Pancreas (tissue), 10 donors: ENCODE measurements around the gene MOCS3. TPM values are rescaled to one million over a fixed set of nuclear protein-coding genes. Genes with fewer than 3 reads are reported as not detected.

ENCODE experiments used
- ATAC-seq, 4 donors: fragments of 200-7000 bp; cut with Tn5 transposase; one replicate each; pipeline versions ENCODE4 v1.8.0 to v1.9.1; 2020; ENCODE audit warnings: mild to moderate bottlenecking in 4 of 4, moderate library complexity in 4 of 4
- DNase-seq, 6 donors: peaks; one replicate each; pipeline ENCODE4 v3.0.0-alpha.2; 2020
- FAIRE-seq: peaks from 2 replicates; lab custom pipeline; 2012; peaks lifted over from hg19 to GRCh38; lab: Jason Lieb, UNC
- H3K27ac ChIP-seq, 4 donors: fragments of 200-600 bp; sonication (generic); 1 replicate in 3 of 4; 2 replicates in 1 of 4; pipeline versions ENCODE4 v1.5.0 to v1.8.0; 2020
- H3K27me3 ChIP-seq, 4 donors: fragments of 200-600 bp; one replicate each; pipeline ENCODE4 v1.8.0; 2021
- H3K36me3 ChIP-seq, 3 donors: fragments of 200-600 bp; sonication (generic) in 1 of 3; one replicate each; pipeline versions ENCODE4 v1.5.0 to v1.8.0; 2020 to 2021
- H3K4me1 ChIP-seq, 3 donors: fragments of 200-600 bp; one replicate each; pipeline ENCODE4 v1.8.0; 2021
- H3K4me3 ChIP-seq, 4 donors: fragments of 200-600 bp; sonication (generic) in 2 of 4; one replicate each; pipeline versions ENCODE4 v1.5.0 to v1.8.0; 2020 to 2021
- H3K9me3 ChIP-seq, 4 donors: fragments of 200-600 bp; one replicate each; pipeline ENCODE4 v1.8.0; 2021
- CTCF ChIP-seq, 4 donors: fragments of 200-600 bp; sonication (generic) in 3 of 4; IDR thresholded peaks; one replicate each; pipeline versions ENCODE4 v1.5.0 to v1.8.0; 2021; ENCODE audit warnings: antibody characterized with exemption in 4 of 4
- WGBS, 2 donors: extraction: QIAGEN DNeasy Blood & Tissue Kit; methylation state at CpG; one replicate each; pipeline ENCODE4 v1.1.7; 2013; 5-methylcytosine and 5-hydroxymethylcytosine counted together
- intact Hi-C, 3 donors: fragments of 100-400 bp; cut with DNase I; formaldehyde crosslinking; loops; one replicate each; pipeline versions ENCODE4 v1.11.1 to v1.14.2; 2022
- polyA plus RNA-seq, 2 donors: library from polyadenylated mRNA; stranded (reverse); fragments of 200-250 nt; gene quantifications; one replicate each; pipeline ENCODE4 v1.2.3, GENCODE V29; 2013
- total RNA-seq, 6 donors: library from RNA; stranded (reverse); fragmentation: NEBNext Ultra II Directional in 4 of 6; extraction: Animal tissue kit (Norgen Biotek cat#: 25700) in 4 of 6; gene quantifications; one replicate each; pipeline versions ENCODE4 v1.2.1 to v1.2.4, GENCODE V29; 2021 to 2023
- donor health status: healthy with polysubstance abuse.
- donor health status: DM: no; HTN: no; CAD: no; lungs with moderate emphysema.
- donor health status: DM: no; HTN: no; CAD: no.
- donor health status: control.
- donor health status: control.
- donor health status: Bipolar disorder and iron deficiency.
- donor health status: DM: yes; HTN: yes; CAD: no.
- donor health status: DM: no; HTN: no; CAD: no.
- donor health status: DM: no; HTN: no; CAD: no.
- donor health status: DM: yes; HTN: yes; CAD: no.

Gene MOCS3
- total and polyA plus RNA-seq, 8 donors: 0.72 to 2.3 (median 1.8) TPM

DNA sequence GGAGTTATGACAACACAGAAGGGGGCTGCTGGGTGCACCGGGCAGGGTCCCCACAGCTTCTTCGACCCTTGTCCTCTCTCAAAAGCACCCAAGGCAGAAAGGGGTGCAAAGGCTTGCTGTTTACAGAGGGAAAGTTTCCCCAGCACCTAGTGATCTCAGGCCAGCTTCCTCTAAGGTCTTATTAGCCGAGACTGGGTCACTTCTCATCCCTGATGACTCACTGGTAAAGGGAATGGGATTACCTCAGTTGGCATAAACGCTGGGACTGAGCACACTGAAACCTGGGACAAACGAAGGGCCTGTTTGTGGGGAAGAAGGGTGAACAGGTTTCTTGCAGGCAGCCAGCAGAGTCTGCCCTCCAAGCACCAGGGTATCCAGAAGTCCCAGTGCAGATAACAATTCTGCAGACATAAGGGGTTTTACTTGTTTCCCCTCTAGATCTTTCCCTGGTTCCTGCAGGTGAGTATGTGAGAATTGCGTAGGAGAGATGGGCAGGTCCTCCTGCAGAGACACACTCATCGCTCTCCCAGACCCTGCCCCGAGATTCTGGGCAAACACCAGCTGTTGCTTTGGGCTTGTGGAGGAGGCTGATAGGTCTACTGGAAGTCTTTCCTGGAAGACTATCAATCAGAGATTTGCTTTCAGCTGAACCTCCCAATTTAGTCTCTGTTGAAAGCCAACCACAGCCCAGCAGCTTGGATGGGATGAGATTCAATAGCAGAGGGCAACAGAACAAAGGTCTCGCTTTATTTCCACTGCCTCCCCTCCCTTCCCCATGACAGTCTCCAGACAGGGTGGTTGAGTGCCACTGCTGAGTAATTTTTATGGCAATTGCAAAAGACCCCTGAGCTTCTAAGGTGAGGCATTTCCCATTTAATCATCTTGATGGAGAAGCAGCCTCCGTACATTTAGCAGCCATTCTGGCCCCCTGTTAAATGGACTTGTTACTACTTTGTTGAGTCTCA lies 38.6 kb downstream of the MOCS3 start:
- no peak for ATAC-seq
- TF ChIP-seq CTCF (IDR thresholded peaks at IDR 0.05): no peak
- no peak overlapping the region for H3K27ac ChIP-seq
- no peaks in the 10 kb centered on the region for H3K4me1 ChIP-seq
- H3K36me3 ChIP-seq: no peaks in the 10 kb centered on the region
- no peak overlapping the region for H3K4me3 ChIP-seq
- WGBS, 2 donors: 33 to 40% methylated on average over 10 of the region's 10 CpGs
- no peaks in the 10 kb centered on the region for H3K9me3 ChIP-seq
- FAIRE-seq: no peak
- H3K27me3 ChIP-seq: no peaks in the 10 kb centered on the region
- no peak for DNase-seq
- intact Hi-C loops: no loop called here

DNA sequence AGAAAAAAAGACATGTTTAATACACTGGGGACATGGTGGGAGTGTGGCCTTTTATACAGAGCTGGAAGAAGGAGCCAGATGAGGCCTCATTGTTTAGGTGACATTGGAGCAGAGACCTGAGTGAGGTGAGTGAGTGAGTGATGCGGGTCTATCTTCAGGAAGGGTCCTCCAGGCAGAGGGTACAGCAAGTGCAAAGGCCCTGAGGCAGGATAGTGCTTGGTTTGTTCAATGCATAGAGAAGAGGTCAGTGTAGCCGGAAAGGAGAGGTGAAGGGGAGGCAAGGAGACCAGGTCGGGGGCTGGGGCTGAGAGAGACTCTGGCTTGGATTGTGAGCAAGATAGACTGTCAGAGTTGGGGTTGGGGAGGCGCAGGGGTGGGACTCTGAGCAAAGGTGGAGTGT lies 40.7 kb downstream of the MOCS3 start:
- Histone ChIP-seq H3K27me3 (no peaks in the 10 kb centered on the region), H3K9me3 (no peaks in the 10 kb centered on the region), H3K4me1 (no peaks in the 10 kb centered on the region), H3K36me3 (no peaks in the 10 kb centered on the region), H3K4me3 (no peak overlapping the region), H3K27ac (no peak overlapping the region)
- WGBS, 2 donors: 72 to 81% methylated on average over 4 of the region's 4 CpGs
- no peak for TF ChIP-seq CTCF (IDR thresholded peaks at IDR 0.05)
- DNase-seq (no peak), FAIRE-seq (no peak), ATAC-seq (no peak)
- intact Hi-C loops: no loop called here

DNA sequence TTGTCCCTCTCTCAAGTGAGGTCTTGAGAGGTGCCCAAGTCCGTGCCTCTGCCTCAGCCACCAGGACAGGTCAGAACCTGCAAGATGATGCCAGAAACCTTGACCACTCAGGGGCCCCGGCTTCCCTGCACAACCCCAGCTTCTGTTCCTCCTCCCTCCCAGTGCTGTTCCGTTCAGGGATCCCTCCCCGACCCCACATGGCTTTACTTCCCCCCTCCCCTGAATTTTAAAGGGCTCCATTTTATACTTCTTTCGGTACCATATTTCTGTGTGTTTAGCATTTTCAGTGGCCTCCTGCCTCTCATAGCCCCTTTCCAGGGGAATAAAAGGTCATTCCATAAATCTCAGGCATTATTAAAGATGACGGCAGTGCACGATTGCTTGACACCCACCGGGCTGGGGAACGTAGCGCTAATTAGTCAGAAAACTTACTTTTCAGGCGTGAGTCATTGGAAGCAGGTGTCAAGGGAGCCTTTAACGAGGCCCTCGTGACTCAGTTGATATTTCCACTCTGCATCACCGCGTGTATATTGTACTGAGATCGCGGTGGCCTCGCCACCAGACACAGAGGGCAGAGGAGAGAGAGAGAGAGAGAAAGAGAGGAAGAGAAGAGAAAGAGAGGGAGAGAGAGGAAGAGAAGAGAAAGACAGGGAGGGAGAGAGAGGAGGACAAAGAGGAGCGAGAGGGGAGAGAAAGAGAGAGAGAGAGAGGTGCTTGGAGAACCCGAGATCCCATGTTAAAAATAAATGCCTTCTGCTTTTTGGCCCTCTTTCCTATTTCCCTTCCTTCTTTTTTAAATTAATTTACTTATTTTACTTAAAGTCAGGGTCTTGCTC lies 43.0 kb downstream of the MOCS3 start:
- DNase-seq: no peak
- no peaks in the 10 kb centered on the region for H3K27me3 ChIP-seq
- H3K4me1 ChIP-seq: no peaks in the 10 kb centered on the region
- no peak for ATAC-seq
- FAIRE-seq: no peak
- no peaks in the 10 kb centered on the region for H3K36me3 ChIP-seq
- H3K9me3 ChIP-seq: no peaks in the 10 kb centered on the region
- no peak overlapping the region for H3K4me3 ChIP-seq
- no peak for TF ChIP-seq CTCF (IDR thresholded peaks at IDR 0.05)
- 59 to 67% methylated on average over 20 of the region's 20 CpGs for WGBS, 2 donors
- H3K27ac ChIP-seq: no peak overlapping the region
- intact Hi-C loops: no loop called here

GRCh38 chr20:51002633-51003032 lies 44.0 kb downstream of the MOCS3 start:
- TF ChIP-seq CTCF (IDR thresholded peaks at IDR 0.05): no peak
- Histone ChIP-seq H3K9me3 (no peaks in the 10 kb centered on the region), H3K4me1 (no peaks in the 10 kb centered on the region), H3K27me3 (no peaks in the 10 kb centered on the region), H3K4me3 (no peak overlapping the region), H3K36me3 (no peaks in the 10 kb centered on the region), H3K27ac (no peak overlapping the region)
- intact Hi-C loops: no loop called here
- 46 to 60% methylated on average over 7 of the region's 7 CpGs for WGBS, 2 donors
- no peak for ATAC-seq
- FAIRE-seq: no peak
- DNase-seq: no peak
